ENCODE results near the gene FGFBP2.

GRCh38 chr4:15917297-15917696 is 45.7 kb downstream of the FGFBP2 start:
- TF ChIP-seq CTCF (conservative IDR thresholded peaks at IDR 0.05 in 1 of 2, IDR thresholded peaks at IDR 0.05 in 1 of 2; ENCODE audit: extremely low read depth in 1 of 2, insufficient read depth in 1 of 2, low read depth in 1 of 2, low read length in 2 of 2) (no peak), EZH2 (IDR thresholded peaks at IDR 0.05; ENCODE audit: borderline replicate concordance, low read length) (no peak)

All from mammary epithelial cell (primary cell).